Thyroid gland (tissue), 4 donors: Measurements from ENCODE around the gene ARHGAP8.

Experiments
- CTCF ChIP-seq, 6 experiments: fragments of 200-600 bp in 3 of 6; fragments of 450-650 bp in 3 of 6; sonication (generic) in 3 of 6; IDR thresholded peaks; one replicate each; pipeline ENCODE4 v1.5.1; 2016 to 2019; ENCODE audit warnings: antibody characterized with exemption in 6 of 6, mild to moderate bottlenecking in 2 of 6, inconsistent platforms in 1 of 6, moderate library complexity in 1 of 6
- POLR2A ChIP-seq, 2 donors: fragments of 450-650 bp; IDR thresholded peaks; one replicate each; pipeline ENCODE4 v1.6.1; 2017; ENCODE audit warnings: antibody characterized with exemption in 2 of 2, mild to moderate bottlenecking in 2 of 2, moderate library complexity in 1 of 2

GRCh38 chr22:44745853-44746789 is 6.3 kb upstream of the ARHGAP8 start:
- TF ChIP-seq POLR2A (IDR thresholded peaks at IDR 0.05) (no peak), CTCF (IDR thresholded peaks at IDR 0.05) (no peak)
